ENCODE results near the gene SLC6A6. TPM values are rescaled to one million over a fixed set of nuclear protein-coding genes. Genes with fewer than 3 reads are reported as not detected.

Gene SLC6A6
- polyA plus RNA-seq, 1 of the 3 experiments (the other 2 are of a cell fraction) = 19.1 TPM

DNA sequence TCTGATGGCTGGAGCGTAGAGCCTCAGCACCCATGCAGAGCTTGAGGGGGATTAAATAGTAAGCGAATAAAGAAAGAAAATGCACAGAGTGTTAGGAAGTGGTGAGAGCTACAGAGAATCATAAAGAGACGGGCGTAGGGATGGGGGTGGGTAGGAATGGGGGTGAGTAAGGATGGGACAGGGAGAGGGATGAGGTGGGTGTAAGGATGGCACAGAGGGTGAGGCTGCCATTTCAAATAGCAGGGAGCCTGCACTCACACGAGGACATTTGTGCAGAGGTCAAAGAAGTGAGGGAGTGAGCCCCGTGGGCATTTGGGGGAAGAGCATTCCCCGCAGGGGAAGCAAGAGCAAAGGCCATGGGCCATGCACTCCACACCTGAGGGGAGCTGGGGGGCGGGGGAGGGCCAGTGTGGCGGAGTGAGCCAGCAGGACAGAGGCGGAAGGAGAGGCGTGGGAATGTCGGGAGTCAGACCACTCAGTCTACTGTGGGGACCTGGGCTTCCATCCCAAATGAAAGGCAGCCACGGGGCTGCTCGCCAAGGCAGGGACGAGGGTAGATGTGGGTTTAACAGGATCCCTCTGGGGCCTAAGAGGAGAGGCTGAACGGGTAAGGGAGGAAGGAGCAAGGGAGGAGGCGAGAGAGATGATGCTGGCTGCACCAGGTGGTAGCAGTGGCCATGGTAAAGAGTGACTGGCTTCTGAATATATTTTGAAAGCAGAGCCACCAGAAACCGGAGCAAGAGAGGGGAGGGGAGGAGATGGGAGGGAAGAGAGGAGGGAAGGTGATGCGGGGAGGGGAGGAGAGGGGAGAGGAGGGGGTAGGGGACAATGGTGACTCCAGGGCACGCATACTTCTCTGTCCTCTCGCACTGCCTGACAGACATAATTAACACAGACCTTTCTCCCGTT is 35.2 kb upstream of the SLC6A6 start:
- Histone ChIP-seq H3F3A (replicated peaks; ENCODE audit: insufficient read depth) (no peaks in the 10 kb centered on the region), H3K27me3 (ENCODE audit: insufficient read depth) (no peaks in the 10 kb centered on the region), H3K9ac (no peak overlapping the region), H3K36me3 (replicated peaks in 1 of 2; ENCODE audit: control insufficient read depth in 1 of 2, insufficient read depth in 2 of 2, low read length in 1 of 2) (no peaks in the 10 kb centered on the region), H3K4me3 (ENCODE audit: low read depth in 2 of 2, low read length in 1 of 2) (no peak overlapping the region), H4K20me1 (ENCODE audit: insufficient read depth) (no peaks in the 10 kb centered on the region), H3K27ac (ENCODE audit: low read depth in 2 of 2, low read length in 1 of 2) (no peak overlapping the region), H3K79me2 (ENCODE audit: insufficient read depth) (no peaks in the 10 kb centered on the region), H3K4me1 (ENCODE audit: control insufficient read depth in 1 of 2, insufficient read depth in 2 of 2, low read depth in 1 of 2, low read length in 1 of 2) (peaks cover 6 to 10% of the 10 kb centered on the region in 2 experiments; a peak in 2 of 4 replicates), H3K4me2 (no peak overlapping the region), H2AFZ (ENCODE audit: low read depth) (no peak overlapping the region), H3K9me3 (no peaks in the 10 kb centered on the region), H3K9me2 (no peaks in the 10 kb centered on the region)
- TF ChIP-seq FOXM1 (IDR thresholded peaks at IDR 0.05; ENCODE audit: low read depth) = no peak
- TF ChIP-seq, protein P1, sequence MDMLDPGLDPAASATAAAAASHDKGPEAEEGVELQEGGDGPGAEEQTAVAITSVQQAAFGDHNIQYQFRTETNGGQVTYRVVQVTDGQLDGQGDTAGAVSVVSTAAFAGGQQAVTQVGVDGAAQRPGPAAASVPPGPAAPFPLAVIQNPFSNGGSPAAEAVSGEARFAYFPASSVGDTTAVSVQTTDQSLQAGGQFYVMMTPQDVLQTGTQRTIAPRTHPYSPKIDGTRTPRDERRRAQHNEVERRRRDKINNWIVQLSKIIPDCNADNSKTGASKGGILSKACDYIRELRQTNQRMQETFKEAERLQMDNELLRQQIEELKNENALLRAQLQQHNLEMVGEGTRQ (IDR thresholded peaks at IDR 0.05; ENCODE audit: borderline replicate concordance, low read depth, low read length) = no peak
- TF ChIP-seq, protein P2, sequence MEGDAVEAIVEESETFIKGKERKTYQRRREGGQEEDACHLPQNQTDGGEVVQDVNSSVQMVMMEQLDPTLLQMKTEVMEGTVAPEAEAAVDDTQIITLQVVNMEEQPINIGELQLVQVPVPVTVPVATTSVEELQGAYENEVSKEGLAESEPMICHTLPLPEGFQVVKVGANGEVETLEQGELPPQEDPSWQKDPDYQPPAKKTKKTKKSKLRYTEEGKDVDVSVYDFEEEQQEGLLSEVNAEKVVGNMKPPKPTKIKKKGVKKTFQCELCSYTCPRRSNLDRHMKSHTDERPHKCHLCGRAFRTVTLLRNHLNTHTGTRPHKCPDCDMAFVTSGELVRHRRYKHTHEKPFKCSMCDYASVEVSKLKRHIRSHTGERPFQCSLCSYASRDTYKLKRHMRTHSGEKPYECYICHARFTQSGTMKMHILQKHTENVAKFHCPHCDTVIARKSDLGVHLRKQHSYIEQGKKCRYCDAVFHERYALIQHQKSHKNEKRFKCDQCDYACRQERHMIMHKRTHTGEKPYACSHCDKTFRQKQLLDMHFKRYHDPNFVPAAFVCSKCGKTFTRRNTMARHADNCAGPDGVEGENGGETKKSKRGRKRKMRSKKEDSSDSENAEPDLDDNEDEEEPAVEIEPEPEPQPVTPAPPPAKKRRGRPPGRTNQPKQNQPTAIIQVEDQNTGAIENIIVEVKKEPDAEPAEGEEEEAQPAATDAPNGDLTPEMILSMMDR (IDR thresholded peaks at IDR 0.05) = no peak
- TF ChIP-seq, protein P3, sequence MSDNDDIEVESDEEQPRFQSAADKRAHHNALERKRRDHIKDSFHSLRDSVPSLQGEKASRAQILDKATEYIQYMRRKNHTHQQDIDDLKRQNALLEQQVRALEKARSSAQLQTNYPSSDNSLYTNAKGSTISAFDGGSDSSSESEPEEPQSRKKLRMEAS (IDR thresholded peaks at IDR 0.05; ENCODE audit: low read depth) = no peak
- 68% methylated on average over 22 of the region's 22 CpGs for WGBS (ENCODE audit: low lambda C conversion rate)
- ChIA-PET CTCF (interaction anchor here (0.6 to 0.9 kb wide), 2 partner anchors 141 to 499 kb away, joined by 3 read pairs; no protein-coding TSS in a partner anchor), POLR2A (no interaction called here)
- no peak for DNase-seq

DNA sequence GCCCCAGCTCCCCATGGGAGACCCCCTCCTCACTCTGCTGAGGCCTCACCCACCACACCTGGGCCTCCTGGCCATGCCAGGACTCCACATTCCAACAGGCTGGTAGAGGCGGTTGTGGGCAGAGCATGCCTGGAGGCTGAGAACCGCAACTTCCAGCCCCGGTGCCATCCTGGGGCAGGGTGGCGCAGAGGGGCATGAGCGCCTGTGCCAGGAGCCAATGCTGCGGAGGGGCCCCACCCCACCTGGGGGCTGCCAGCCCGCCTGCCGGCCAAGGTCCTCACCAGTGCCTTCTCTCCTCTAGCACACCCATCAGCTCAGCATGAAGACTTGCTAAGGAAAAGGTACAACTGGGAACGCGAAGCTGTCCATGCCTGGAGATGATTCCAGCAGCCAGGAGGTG is 34.3 kb upstream of the SLC6A6 start:
- Histone ChIP-seq H2AFZ (ENCODE audit: low read depth) (no peak overlapping the region), H3K79me2 (ENCODE audit: insufficient read depth) (no peaks in the 10 kb centered on the region), H3K9me2 (no peaks in the 10 kb centered on the region), H3K9ac (no peak overlapping the region), H4K20me1 (ENCODE audit: insufficient read depth) (no peaks in the 10 kb centered on the region), H3F3A (replicated peaks; ENCODE audit: insufficient read depth) (no peaks in the 10 kb centered on the region), H3K9me3 (no peaks in the 10 kb centered on the region), H3K4me1 (ENCODE audit: control insufficient read depth in 1 of 2, insufficient read depth in 2 of 2, low read depth in 1 of 2, low read length in 1 of 2) (peaks cover 9 to 15% of the 10 kb centered on the region in 2 experiments; a peak in 2 of 4 replicates), H3K27ac (ENCODE audit: low read depth in 2 of 2, low read length in 1 of 2) (no peak overlapping the region), H3K4me2 (no peak overlapping the region), H3K4me3 (ENCODE audit: low read depth in 2 of 2, low read length in 1 of 2) (no peak overlapping the region), H3K27me3 (ENCODE audit: insufficient read depth) (no peaks in the 10 kb centered on the region), H3K36me3 (replicated peaks in 1 of 2; ENCODE audit: control insufficient read depth in 1 of 2, insufficient read depth in 2 of 2, low read length in 1 of 2) (no peaks in the 10 kb centered on the region)
- DNase-seq = no peak
- POLR2A ChIA-PET = no interaction called here
- TF ChIP-seq, protein P4, sequence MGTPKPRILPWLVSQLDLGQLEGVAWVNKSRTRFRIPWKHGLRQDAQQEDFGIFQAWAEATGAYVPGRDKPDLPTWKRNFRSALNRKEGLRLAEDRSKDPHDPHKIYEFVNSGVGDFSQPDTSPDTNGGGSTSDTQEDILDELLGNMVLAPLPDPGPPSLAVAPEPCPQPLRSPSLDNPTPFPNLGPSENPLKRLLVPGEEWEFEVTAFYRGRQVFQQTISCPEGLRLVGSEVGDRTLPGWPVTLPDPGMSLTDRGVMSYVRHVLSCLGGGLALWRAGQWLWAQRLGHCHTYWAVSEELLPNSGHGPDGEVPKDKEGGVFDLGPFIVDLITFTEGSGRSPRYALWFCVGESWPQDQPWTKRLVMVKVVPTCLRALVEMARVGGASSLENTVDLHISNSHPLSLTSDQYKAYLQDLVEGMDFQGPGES (IDR thresholded peaks at IDR 0.05; ENCODE audit: low read depth, low read length) = no peak
- TF ChIP-seq, protein P5, sequence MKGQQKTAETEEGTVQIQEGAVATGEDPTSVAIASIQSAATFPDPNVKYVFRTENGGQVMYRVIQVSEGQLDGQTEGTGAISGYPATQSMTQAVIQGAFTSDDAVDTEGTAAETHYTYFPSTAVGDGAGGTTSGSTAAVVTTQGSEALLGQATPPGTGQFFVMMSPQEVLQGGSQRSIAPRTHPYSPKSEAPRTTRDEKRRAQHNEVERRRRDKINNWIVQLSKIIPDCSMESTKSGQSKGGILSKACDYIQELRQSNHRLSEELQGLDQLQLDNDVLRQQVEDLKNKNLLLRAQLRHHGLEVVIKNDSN (IDR thresholded peaks at IDR 0.05; ENCODE audit: borderline replicate concordance, low read depth) = no peak
- TF ChIP-seq MXI1 (IDR thresholded peaks at IDR 0.05; ENCODE audit: low read depth, low read length) (no peak), MEF2A (IDR thresholded peaks at IDR 0.05; ENCODE audit: borderline replicate concordance, low read depth) (no peak), POLR2AphosphoS5 (IDR thresholded peaks at IDR 0.05; ENCODE audit: low read depth, low read length) (no peak), RFX5 (IDR thresholded peaks at IDR 0.05; ENCODE audit: low read length) (no peak), SIN3A (IDR thresholded peaks at IDR 0.05; ENCODE audit: borderline replicate concordance, low read depth, low read length) (no peak), TCF12 (IDR thresholded peaks at IDR 0.05) (no peak), TEAD4 (IDR thresholded peaks at IDR 0.05; ENCODE audit: borderline replicate concordance, insufficient read depth) (no peak), ELF1 (IDR thresholded peaks at IDR 0.05) (no peak), JUND (IDR thresholded peaks at IDR 0.05) (no peak), GABPA (IDR thresholded peaks at IDR 0.05; ENCODE audit: low read depth) (no peak), RAD21 (IDR thresholded peaks at IDR 0.05; ENCODE audit: low read length) (no peak), CHD2 (IDR thresholded peaks at IDR 0.05; ENCODE audit: low read length, partially characterized antibody) (no peak), SMC3 (IDR thresholded peaks at IDR 0.05; ENCODE audit: low read depth, low read length) (no peak), EP300 (IDR thresholded peaks at IDR 0.05; ENCODE audit: borderline replicate concordance in 1 of 2, low read depth in 1 of 2, low read length in 1 of 2) (no peak), FOSL2 (IDR thresholded peaks at IDR 0.05; ENCODE audit: borderline replicate concordance, low read depth) (no peak)
- TF ChIP-seq, protein P1 (IDR thresholded peaks at IDR 0.05; ENCODE audit: borderline replicate concordance, low read depth, low read length) = no peak
- 89% methylated on average over 8 of the region's 10 CpGs for WGBS (ENCODE audit: low lambda C conversion rate)
- CTCF ChIA-PET = interaction anchor here (0.8 to 1.5 kb wide), 3 partner anchors 35 to 472 kb away, joined by 4 read pairs; no protein-coding TSS in a partner anchor

Data from SK-N-SH (cell line).